GM10847 (cell line): ENCODE results near the gene ZBTB47.

Experiments used
- POLR2A ChIP-seq: IDR thresholded peaks from 2 replicates; pipeline ENCODE4 v1.6.1; 2011; ENCODE audit not compliant: insufficient read length; ENCODE audit errors: extremely low read depth

Gene ZBTB47

GRCh38 chr3:42667523-42668412 is 14.3 kb downstream of the ZBTB47 start:
- no peak for TF ChIP-seq POLR2A

GRCh38 chr3:42668413-42668760 is 14.9 kb downstream of the ZBTB47 start:
- TF ChIP-seq POLR2A = no peak

DNA sequence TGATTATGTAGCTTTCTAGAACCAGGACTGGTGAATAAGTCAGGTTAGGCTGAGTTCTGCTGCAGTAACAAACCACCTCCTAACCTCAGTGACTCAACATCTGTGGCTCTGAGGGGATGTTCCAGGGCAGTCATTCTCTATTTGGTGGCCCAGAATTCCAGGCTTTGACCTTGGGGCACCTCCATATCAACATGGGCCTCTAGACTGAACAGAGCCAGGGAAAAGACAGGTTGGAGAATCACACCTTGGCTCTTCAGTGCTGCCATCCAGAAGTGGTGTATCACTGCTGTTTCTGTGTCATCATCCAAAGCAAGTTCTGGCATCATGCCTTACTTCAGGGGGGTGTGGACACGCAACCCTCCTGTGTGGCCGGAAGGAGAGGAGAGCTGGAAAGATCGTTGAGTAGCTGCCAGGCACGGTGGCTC is 15.3 kb downstream of the ZBTB47 start:
- no peak for TF ChIP-seq POLR2A

DNA sequence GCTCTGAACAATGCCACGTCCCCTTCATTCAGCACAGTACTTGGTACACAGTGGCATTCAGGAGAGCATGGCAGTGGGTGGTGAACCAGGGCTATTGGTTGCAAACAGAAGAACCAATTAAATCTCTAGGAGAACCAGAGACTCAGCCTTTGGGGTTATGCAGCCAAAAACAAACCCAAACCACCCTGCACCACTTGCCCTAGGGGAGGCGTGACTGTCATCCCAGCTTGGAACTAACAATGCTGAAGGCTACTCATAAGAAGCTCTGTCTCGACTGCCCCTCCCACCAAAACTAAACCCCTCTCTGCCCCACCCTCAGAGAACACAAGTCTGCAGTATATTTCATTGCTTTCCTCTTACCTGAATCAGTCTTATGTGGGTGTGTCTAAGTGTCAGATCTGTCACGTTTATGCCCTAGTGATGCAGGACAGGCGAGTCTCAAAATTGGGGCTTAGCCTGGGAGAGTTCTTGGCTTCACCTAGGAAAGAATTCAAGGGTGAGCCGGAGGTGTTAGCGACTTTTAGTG is 16.6 kb downstream of the ZBTB47 start:
- TF ChIP-seq POLR2A = no peak

DNA sequence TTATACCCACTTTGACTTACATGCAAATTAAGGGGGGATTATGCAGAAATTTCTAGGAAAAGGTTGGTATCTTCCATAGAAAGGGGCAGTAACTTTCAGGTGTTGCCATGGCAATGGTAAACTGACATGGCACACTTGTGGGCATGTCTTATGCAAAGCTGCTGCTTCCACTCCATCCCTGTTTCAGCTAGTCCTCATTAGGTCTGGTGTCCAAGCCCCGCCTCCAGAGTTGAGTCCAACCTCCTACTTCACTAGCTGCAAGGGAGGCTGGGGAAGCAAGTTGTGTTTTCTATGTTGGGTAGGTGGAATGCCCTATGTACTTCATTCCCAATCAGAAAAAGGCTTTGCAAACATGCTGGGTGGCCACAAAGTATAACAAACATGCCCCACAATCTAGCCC is 17.2 kb downstream of the ZBTB47 start:
- no peak for TF ChIP-seq POLR2A

GRCh38 chr3:42672515-42672914 is 19.0 kb downstream of the ZBTB47 start:
- TF ChIP-seq POLR2A = no peak

- no peak for TF ChIP-seq POLR2A
Observed at GRCh38 chr3:42673082-42673481, 19.6 kb downstream of the ZBTB47 start.

DNA sequence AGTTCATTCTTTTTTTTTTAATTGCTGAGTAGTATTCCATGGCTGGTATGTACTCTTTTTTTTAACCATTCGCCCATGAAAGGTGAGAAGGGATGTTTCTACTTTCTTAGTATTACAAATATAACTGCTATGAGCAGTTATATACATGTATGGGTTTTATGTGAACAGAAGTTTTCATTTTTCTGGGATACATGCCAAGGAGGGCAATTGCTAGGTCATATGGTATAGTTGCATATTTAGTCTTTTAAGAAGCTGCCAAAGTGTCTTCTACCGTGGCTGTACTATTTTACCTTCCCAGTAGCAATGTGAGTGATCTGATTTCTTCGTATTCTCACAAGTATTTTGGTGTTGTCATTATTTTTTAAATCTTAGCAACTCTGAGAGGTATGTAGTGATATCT is 20.6 kb downstream of the ZBTB47 start:
- TF ChIP-seq POLR2A = no peak

DNA sequence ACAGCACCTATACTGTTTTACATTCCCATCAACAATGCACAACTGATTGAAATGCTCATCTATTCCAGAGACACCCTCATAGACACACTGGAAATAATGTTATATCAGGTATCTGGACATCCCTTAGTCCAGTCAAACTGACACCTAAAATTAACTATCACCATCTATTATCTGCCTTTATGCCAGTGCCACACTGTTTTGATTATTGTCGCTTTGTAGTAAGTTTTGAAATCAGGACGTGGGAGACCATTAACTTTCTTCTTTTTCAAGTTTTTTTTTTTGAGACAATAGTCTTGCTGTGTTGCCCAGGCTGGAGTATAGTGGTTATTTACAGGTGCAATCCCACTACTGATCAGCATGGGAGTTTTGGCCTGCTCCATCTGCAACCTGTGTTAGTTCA is 22.4 kb downstream of the ZBTB47 start:
- TF ChIP-seq POLR2A = no peak

DNA sequence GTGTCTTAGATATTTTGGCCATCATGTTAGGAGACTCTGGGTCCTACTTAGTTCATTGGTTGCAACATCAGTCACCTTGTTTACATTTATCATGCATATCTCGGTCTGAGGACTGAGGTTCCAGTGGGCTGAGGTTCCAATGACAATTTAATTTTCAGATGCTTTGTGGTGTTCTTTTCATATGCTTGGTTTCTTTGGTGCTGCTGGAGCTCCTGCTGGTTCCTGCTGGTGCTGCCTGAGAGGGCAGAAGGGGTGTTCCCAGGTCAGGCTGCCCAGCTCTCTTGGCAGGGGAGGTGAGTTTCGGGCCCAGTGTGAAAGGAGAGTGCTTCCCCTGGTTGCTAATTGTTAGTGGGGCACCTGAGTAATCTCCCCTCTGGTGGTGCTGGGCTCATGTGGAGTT is 24.9 kb downstream of the ZBTB47 start:
- TF ChIP-seq POLR2A = no peak

DNA sequence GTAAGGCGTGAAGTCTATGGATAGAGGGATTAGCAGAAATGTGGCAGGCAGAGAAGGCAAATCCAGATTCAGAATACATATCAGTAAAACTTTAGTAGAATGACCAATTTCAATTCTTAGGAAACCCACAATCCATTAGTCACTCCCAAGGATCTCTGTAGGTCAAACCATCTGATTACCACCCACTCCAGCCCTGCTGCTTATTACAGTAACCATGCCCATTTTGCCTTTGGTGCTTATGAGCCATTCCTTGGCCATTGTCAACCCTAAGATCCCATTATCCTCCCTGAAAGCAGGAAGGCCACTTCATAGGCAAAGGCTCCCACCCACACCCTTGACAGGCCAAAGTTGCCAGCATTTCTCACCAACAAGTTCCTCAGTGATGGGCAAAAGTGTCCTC is 26.8 kb downstream of the ZBTB47 start:
- TF ChIP-seq POLR2A = no peak

GRCh38 chr3:42680806-42681205 is 27.3 kb downstream of the ZBTB47 start:
- no peak for TF ChIP-seq POLR2A

- TF ChIP-seq POLR2A = no peak
Observed at GRCh38 chr3:42681361-42682038, 28.0 kb downstream of the ZBTB47 start.

DNA sequence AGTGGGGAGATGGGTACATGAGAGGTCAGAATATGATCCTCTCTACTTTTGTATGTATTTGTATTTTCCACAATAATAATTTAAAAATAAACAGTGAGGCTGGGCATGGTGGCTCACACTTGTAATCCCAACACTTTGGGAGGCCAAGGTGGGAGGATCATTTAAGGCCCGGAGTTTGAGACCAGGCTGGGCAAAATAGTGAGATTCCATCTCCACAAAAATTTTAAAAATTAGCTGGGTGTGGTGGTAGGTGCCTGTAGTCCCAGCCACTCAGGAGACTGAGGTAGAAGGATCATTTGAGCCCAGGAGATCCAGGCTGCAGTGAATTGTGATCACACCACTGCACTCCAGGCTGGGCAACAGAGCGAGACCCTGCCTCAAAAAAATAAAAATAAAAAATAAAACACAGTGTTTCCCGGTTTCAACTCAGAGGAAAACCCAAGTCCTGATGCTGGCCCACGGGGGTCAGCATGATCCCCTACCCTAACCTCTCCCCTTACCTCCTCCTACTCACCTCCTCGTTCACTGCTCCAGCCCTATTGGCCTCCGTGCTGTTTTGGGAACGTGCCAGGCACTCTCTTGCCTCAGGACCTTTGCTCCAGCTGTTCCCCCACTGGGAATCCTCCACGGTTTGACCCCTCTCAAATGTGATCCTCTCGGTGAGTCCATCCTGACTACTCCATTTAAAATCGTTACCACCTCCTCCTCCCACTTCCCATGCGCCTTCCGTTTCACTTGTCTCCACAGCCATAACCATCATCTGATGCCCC is 29.0 kb downstream of the ZBTB47 start:
- TF ChIP-seq POLR2A = no peak

- TF ChIP-seq POLR2A = no peak
Observed at GRCh38 chr3:42683875-42684598, 30.5 kb downstream of the ZBTB47 start.

DNA sequence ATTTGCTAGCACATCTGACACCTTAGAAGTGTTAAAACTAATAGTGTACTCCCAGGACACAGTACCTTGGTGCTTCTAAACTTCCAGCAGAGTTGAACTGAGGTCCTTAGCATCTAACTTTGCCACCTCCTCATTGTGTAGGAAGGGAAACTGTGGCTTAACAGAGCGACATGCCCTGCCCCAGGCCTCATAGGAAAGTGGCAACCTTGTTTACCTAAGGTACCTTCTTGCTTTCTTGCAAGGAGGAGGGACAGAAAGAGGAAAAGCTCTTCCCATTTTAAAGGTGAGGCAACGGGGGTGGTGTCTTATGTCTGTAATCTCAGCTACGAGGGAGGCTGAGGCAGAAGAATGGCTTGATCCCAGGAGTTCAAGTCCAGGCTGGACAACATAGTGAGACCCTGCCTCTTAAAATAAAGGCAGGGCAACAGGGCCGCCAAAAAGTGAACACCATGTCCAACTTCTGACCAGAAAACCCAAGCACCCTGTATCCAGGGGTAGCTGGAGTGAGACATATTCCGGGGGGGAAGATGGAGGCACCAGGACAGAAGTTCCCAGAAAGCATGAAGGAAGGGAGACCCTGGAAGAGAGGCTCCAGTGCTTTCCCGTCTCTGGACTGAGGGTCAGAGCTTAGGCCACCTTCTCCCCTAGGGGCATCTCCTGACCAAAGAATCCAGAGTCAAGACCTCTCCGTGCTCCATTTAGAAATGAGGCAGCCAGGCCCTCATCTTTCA is 31.3 kb downstream of the ZBTB47 start:
- no peak for TF ChIP-seq POLR2A
